GM21360 (cell line): Measurements from ENCODE around the gene TSPAN4.

Experiments used
- ATAC-seq: cut with Tn5 transposase; IDR thresholded peaks from one replicate; pipeline ENCODE4 v1.9.1; 2021; ENCODE audit warnings: mild to moderate bottlenecking, moderate library complexity; ENCODE audit not compliant: unreplicated experiment

TSPAN4 gene

GRCh38 chr11:862696-863022, 20.0 kb downstream of the TSPAN4 start:
- ATAC-seq, result no peak

DNA sequence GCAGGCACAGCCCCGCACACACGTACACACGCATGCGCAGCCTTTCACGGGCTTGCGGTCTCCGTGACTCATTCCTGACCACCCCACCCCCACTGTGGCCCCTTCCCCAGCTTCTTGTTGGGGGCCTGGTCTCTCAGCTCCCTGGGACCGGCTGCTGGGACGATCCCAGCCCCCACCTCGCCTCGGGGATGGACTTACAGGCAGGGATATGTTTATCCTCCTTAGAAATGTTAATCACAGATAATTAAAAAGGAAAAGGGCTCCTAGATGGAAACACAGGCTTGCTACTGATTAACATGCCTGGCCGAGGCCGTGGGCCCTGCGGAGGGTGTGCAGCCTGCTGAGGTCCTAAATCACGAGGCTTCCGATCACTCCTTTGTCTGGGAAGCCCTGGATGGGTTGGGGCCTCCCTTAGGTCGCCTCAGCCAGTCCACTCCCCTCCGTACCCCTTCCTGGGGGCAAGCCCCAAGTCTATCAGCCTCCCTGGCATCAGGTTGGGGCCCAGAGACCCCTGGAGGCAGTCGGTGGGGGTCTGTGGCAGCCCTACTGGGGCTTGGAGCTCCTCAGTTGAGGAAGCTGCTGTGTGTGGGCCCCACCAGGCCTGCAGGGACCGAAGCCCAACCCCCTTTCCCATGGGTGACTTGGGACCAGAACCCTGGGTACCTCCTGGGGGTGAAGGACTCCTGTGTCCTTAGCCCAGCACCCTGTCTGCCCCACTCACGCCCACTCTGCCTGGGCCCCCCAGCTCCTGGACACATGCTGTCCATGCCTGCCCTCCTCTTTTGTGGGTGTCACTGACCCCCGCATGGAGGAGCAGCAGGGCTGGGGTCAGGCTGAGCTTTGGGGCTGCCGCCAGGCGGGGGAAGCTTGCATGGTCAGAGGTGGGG, 20.6 kb downstream of the TSPAN4 start:
- ATAC-seq, result no peak

GRCh38 chr11:863910-864827, 21.5 kb downstream of the TSPAN4 start:
- no peak for ATAC-seq

DNA sequence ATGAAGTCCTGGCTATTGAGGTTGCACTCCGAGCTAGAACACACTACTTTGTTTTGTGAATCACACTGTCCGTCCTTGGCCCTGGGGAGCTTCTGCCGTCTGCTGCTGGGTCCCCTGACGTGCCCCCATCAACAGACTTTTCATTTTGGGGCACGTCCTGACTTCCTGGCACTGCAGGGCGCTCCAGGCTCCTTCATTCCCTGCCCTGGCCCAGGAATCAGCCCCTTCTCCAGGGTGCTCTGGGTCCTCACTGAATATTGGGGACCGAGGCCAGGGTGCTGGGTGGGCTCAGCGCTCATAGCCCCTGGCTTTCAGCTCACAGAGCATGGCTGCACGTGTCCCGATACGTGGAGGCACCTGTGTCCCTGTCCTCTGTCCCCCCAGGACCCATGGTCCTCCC, 22.2 kb downstream of the TSPAN4 start:
- no peak for ATAC-seq

- no peak for ATAC-seq
Observed at GRCh38 chr11:865462-866430, 23.1 kb downstream of the TSPAN4 start.

DNA sequence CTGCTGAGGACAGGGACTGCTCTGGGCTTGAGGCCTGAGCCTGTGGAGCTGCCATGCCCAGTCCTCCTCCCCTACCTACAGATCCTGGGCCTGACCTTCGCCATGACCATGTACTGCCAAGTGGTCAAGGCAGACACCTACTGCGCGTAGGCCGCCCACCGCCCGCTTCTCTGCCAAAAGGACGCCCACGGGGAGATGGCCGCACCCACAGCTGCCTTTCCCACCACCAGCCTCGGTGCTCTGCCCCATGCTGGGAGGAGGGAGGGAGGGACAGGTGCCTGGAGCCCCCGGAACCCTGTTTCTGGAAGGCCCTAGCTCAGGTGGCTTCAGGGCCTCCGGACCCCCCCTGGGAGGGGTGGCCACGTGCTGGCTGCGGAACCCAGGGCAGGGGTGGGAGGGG, 23.8 kb downstream of the TSPAN4 start:
- ATAC-seq, result no peak

DNA sequence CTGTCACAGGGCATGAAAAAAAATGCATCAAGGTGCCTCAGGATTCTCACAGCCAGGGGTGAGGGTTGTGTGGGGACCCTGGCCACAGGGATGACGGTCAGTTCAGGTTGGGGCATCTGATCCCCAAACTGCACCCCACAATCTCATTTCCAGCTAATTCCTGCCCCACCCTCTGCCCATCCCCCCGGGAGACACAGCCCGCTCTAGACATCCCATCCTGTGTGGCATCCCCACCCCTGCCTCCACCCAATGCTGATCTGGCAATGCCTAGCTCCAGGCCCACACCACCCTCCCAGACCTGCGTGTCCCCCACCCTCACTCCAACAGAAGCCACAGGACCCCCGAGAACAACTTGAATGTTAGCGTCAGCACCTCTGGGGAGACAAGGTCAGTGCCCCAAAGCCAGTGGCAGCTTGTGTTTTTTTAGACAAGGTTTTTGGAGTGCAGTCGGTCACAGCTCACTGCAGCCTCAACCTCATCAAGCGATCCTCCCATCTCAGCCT, 25.3 kb downstream of the TSPAN4 start:
- no peak for ATAC-seq

GRCh38 chr11:868394-868793, 25.7 kb downstream of the TSPAN4 start:
- no peak for ATAC-seq

- no peak for ATAC-seq
Observed at GRCh38 chr11:868802-869201, 26.1 kb downstream of the TSPAN4 start.

GRCh38 chr11:869399-870126, 26.9 kb downstream of the TSPAN4 start:
- ATAC-seq, result no peak

GRCh38 chr11:870127-870413, 27.4 kb downstream of the TSPAN4 start:
- ATAC-seq, result no peak

DNA sequence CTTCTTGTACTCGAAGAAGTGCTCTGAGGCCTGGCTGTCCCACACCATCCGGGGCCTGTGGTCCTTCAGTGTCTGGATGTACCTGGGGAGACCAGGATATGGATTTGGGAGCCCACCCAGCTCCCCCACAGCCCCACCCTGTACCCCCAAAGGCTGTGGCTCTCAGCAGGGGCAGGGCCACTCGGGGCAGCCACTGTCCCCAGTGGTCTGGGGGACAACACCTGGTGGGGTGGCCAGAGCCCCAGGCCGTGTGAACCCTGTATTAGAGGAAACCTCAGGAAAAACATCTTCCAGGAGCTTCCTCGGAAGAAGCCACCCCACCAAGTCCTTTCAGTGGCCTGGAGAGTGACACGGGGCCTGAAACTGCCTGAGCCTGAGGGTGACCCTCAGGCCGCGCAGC, 27.8 kb downstream of the TSPAN4 start:
- no peak for ATAC-seq

GRCh38 chr11:871472-871871, 28.8 kb downstream of the TSPAN4 start:
- no peak for ATAC-seq

DNA sequence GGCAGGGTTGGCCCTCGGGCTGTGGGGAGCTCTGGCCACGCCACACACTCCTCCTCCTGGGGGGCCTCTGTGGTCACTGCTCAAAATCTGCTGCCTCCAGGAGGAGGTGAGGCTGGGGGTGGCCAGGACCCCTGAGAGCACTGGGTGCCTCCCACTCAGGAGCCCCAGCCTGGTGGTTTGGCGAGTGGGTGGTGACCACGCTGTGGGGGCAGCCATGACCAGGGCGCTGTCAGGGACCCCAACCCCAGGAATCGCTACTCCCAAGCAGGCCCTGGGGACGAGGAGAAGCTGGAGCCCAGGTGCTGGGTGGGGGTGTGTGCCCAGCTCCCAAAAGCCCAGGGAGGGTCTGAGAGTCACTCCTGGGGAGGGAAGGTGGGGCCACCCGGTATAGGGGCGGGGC, 30.1 kb downstream of the TSPAN4 start:
- no peak for ATAC-seq

GRCh38 chr11:873706-874105, 31.1 kb downstream of the TSPAN4 start:
- ATAC-seq, result no peak

GRCh38 chr11:875203-875602, 32.6 kb downstream of the TSPAN4 start:
- ATAC-seq, result no peak

DNA sequence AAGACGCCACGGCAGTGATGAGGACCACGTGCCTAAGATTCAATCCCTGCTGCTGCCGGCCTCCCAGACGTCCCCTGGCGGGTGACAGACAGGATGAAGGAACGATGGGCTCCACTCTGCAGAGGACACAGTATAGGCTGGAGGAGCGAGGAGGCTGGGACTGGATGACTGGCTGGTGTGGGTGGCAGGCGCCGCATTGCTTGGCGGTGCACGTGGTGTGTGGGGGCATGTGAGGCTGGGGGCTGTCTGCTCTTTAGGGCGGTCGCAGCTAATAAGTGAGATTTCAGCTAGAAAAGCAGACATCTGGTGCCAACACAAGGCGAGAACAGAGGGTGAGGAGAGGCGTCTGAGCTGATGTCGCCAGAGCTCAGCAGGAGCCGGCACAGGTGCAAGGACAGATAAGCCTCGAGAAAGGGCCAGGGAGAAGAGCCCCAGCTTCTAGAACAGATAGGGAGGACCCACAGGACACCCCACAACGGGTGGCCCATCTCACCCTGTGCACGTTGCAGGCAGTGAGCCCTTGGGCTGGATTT, 33.2 kb downstream of the TSPAN4 start:
- ATAC-seq, result no peak

- ATAC-seq, result no peak
Observed at GRCh38 chr11:876545-876944, 33.9 kb downstream of the TSPAN4 start.

GRCh38 chr11:877565-877964, 34.9 kb downstream of the TSPAN4 start:
- no peak for ATAC-seq

DNA sequence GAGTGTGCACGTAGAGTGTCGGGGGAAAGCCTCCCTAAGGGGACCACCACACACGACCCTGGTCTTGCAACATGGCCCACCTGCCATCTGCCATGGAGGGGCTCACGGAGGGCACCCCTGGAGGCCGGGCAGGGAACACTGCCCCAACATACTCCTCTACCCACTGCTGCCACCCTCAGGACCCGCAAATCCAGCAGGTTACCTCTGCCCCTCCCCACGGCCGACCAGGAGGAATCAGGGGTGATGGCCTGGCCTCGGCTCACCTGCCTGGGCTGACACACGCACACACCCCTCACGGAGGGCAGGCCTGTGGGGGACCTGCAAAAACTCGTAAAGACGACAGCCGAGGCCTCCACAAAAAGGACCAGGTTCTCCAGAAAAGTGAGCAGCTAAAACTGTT, 37.8 kb downstream of the TSPAN4 start:
- no peak for ATAC-seq
